Hair follicular keratinocyte (primary cell): ENCODE data around the gene PROK1. TPM values are rescaled to one million over a fixed set of nuclear protein-coding genes. Genes with fewer than 3 reads are reported as not detected.

Source experiments
- total RNA-seq: library from RNA; depleted of rRNA; stranded (reverse); fragments of >200 nt; gene quantifications from 2 replicates; pipeline ENCODE4 v1.2.3, GENCODE V29; 2015

The PROK1 gene, protein sequence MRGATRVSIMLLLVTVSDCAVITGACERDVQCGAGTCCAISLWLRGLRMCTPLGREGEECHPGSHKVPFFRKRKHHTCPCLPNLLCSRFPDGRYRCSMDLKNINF
- total RNA-seq: not detected in 2 replicates

DNA sequence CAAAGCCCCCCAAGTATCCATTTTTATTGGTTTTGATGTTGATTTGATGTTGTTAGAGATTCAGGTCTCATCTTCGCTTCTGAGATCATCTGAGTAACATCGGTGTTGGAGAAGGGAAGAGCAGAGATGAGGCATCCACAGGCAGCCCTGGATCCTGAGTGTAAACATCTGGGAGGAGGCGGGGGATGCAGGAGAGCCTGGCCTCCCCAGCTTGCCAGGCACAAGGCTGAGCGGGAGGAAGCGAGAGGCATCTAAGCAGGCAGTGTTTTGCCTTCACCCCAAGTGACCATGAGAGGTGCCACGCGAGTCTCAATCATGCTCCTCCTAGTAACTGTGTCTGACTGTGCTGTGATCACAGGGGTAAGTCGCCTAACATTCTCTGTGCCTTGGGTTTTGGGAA, at the start of gene PROK1:
PROK1 (plus strand) TSS at position 221 of the 400 bp plus-strand sequence; CDS start at position 289, 68 bp downstream.

DNA sequence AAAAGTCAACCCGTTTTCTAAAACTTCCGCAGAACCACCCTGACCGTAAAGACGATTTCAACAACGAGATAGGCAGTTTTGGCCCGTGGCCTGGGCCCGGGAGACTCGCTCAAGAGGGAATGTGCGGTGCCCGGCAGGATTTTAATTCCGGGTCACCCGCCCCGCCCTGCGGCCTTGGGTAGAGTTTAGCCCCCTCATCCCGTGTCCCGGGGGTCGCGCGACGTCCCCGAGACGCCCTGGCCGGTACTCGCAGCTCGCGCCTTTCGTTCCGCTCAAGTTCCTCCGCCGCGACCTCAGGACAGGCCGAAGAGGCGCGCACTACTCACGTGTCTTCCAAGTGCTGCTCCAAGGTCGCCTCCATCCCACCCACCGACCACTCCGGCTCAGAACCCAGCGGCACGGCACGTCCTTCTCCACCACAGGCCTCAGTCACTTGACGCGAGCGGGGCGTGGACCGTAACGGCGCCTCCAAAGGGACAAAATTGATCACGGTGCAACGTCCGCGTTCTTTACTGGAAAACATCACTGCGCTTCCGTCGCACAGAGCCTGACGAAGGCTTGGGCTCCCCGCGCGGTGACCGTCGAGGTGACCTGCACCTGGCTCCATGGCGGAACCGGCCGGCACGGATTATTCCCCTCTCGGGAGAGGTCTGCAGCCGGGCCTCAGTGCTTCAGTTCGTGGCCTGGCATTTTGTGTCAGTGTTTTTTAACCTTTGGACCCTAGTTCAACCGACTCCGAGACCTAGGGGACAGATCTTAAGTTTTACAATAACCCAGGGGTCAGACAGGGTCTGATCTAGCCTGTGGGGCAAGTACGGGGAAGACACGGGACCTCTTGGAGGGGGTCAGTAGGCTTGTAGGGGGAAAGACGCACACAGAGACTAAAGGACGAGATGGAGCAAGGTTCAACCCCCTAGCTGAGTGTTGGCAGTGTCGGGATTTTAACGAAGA, 43.4 kb upstream of the PROK1 start, which contains the start of gene LAMTOR5:
LAMTOR5 (minus strand) TSS at position 435 of the 951 bp plus-strand sequence; CDS start at position 361, 74 bp downstream.

Other genes with a start within 250 kb of the PROK1 start
- 4.4 and 5.3 TPM in 2 replicates for gene KCNC4, start 240.8 kb upstream of the PROK1 start, total RNA-seq
- gene RBM15, start 111.8 kb upstream of the PROK1 start, total RNA-seq: 14.1 and 18.3 TPM in 2 replicates
- 0.95 and 1.2 TPM in 2 replicates for gene SLC16A4, start 60.1 kb upstream of the PROK1 start, total RNA-seq
- gene LAMTOR5, start 43.5 kb upstream of the PROK1 start, total RNA-seq: 109 and 129 TPM in 2 replicates
- not detected in 2 replicates for gene KCNA10, start 68.0 kb downstream of the PROK1 start, total RNA-seq
- not detected in 2 replicates for gene KCNA2, start 155.2 kb downstream of the PROK1 start, total RNA-seq
- not detected in 2 replicates for gene KCNA3, start 223.8 kb downstream of the PROK1 start, total RNA-seq